Measurements from ENCODE around the gene EFCAB10.
A peak's percentile ranks its signal among the peaks of the same experiment; 100 is the strongest.
"Not testable (repeated sequence)": the region's sequence is repeated elsewhere in the genome, so short reads cannot be mapped to it uniquely, and the experiment has no call there.

EFCAB10 gene, protein sequence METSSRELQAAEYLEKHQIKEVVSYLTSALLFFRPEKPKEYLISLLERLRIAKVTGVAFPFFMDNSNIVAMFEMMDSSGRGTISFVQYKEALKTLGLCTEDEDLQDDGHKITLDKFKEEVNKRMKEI

DNA sequence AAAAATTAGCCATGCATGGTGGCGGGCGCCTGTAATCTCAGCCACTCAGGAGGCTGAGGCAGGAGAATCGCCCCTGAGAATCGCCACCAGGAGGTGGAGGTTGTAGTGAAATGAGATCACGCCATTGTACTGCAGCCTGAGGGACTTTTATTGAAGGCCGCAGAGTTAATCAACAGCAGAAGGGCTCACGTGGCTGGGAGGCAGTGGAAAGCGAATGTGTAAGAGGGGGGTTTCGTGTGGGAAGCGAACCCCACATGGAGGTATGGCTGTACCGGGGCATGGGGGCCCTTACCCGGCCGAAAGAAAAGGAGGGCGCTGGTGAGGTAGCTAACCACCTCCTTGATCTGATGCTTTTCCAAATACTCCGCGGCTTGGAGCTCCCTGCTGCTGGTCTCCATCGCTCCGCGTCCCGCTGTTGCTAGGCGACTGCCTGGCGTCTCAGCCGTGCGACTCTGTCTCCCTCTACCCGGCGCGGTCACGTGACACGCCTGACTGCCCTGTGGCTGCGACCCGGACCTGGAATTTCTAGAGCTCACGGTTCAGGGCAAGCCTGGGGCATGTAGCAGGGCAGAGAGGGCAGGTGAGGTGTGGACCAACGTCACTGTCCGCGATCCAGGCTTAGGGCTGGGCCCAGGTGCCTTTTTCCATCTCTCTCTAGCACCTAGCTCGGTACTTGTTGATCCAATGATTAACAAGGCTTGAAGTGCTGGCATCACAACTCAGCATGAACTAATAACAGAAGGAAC, at the start of gene EFCAB10:
TSS of gene EFCAB10 (minus strand) at position 428 of the 746 bp plus-strand sequence. CDS start at position 398, 30 bp downstream.
- DNase-seq = peak in 2 of 4 experiments; percentile 8 to 12

DNA sequence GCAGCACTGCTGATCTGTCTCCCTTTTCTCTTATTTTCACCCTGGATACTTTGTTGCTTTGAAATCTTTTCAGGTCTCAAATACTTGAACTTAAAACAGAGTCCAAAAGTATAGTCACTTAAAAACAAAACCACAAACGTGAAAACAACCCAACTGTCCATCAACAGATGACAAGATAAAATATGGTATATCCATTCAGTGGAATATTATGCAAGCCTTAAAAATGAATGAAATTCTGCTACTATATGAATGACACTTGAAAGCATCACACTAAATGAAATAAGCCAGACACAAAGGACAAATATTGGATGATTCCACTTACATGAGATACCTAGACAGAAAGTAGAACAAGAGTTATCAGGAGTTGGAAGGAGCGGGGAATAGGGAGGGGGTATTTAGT, 44.7 kb upstream of the EFCAB10 start:
- no peak for DNase-seq

DNA sequence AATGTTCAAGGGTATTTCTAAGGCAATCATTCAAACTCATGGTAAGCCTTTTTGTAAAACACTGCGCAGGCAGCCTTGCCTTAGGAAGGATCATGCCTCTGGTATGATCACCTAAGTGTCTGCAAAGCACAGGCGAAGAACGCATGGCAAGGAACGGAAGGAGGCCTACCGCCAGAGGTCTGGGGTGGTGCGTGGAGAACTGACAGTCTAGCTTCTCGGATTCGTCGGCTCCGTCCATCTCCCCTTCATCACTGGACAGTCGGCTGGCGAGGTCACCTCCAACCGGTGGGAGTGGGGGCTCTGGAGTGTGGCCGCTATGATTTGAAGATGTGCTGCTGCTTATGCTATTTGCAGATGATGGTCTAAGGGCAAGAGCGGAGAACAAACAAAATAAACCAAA, 42.6 kb upstream of the EFCAB10 start:
- no peak for DNase-seq

DNA sequence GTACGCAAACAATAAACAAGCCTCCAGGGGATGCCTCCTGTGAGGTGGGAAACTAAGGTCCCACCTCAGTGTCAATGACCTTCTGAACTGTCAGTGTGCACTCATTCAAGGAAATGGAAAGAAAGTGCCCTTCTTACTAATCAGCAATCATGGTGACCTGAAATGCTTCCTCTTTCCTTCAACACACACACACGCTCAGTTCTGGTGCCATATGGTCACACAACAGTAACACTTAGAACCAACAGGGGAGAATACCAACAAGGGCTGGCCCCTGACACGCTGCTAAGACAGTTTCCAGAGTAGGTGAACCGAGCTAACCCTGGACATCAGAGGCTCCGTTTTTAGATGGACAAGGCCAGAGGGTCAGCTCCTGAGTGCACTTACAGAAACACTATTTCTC, 42.1 kb upstream of the EFCAB10 start:
- DNase-seq = no peak

DNA sequence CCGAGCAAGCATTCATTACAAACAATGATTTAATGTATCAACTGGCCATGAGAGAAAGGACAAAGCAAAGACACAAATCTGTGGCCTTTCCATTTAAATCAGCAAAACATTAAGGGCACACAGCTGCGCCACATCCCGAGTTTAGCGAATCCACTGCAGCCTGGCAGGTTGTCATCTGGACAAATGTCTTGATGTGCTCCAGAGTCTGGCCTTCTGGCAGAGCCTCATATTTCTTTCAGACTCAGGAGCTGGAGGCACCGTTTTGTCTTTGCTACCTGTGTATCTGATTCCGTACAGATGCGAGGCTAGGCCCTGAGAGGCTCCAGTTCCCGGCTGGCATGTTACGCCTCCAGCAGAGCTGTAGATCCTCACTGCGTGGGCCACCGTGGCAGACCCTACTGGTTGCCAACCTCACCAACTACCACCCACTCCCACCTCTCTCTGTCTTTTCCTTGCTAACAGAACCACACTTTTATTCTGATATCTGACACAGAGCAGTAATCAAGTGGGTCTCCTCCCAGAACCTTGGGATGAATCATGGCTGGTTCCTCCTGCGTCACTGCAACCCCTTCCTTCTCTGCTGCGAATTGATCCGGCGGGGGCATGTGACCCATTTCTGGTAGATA, 40.9 kb upstream of the EFCAB10 start:
- no peak for DNase-seq

DNA sequence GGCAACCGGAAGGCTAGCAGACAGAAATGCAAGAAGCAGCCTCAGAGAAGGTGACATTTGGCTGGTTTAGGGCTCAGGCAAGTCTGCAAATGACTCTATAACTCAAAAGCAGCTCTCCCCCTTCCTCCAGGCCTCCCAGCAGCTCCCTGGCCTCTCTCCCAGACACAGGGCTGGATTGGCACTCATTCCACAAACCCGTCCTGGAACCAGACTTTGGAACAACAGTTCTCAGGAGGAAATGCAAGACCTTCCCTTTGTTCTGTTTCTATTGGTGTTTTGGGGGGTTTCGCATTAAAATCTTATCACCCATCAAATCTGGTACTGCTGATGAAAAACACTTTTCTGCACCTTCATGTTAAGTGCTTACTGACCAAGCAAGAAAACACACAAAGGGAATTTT, 40.3 kb upstream of the EFCAB10 start:
- no peak for DNase-seq

DNA sequence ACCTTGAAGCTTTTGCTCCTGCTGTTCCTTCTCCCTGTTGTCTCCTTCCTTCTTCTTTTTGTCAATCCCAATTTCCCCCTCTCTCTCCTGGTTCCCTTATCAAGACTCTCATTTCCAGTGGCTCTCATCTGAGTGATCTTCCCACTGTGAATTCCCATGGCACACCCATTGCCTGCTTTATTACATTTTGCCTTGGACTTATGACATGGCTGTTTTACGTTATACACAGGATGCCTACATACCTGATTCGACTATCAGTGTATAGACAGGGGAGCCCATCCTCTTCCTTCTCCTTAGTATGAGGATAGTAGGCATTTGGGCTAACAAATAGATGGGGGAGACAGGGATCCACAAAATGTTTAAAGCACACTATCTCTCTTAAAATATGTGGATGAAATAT, 39.9 kb upstream of the EFCAB10 start:
- DNase-seq = no peak

DNA sequence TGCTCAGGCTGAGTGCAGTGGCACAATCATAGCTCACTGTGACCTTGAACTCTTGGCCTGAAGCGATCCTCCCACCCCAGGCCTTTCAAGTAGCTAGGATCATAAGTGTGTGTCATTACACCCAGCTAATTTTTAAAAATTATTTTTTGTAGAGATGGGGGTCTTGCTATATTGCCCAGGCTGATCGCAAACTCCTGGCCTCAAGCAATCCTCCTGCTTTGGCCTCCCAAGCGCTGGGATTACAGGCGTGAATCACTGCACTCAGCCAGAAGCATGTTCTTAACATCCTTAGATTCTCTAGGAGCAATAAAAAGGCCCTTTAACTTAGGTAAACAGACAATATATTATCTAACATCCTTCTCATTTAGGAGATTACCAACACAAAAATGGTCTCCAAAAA, 38.3 kb upstream of the EFCAB10 start:
- no peak for DNase-seq

DNA sequence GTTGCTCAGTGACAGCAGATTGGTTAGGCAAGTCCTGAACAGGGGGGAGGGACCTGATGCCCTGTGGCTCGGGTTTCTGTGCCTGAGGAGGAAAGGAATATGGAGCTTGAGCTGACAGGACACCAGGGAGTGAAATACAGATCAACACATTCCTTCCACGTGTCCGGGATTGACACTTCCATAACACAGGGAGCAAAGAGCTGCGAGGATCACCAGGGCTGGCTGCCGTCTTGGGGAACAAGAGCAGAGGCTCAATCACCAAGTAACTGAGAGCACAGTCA, 36.7 kb upstream of the EFCAB10 start:
- no peak for DNase-seq

DNA sequence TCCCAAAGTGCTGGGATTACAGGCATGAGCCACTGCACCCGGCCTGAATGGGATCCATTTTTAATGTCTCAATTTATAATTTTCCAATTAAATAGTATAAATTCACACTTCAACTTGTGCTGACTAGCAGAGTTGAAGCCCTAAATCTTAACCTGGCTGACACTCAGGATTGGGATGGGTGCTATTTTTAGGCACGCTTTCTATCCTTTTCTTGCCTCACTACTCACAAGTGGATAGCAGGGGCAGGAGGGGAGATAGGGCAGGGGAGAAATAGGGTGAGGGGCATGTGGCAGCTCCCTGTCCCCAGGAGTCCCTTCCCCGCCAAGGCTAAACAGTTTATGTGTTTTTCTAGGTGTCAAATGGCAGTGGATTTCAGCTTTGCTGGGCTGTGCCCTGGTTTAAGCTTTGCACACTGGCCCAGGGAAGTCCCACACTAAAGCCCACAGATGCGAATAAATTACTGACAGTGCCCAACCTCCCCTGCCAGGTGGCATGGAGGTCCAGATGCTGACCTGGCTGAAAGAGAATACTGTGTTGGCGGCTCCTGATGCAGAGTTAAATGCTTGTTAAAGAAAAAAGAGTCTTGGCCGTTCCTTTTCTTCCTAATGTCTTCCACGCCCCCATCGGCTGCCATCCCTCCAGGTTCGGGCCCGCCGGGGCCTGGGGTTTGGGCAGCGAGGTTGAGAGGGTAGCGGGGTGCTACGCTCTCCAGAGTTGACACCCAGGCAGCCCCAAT, 36.2 kb upstream of the EFCAB10 start:
- no peak for DNase-seq

DNA sequence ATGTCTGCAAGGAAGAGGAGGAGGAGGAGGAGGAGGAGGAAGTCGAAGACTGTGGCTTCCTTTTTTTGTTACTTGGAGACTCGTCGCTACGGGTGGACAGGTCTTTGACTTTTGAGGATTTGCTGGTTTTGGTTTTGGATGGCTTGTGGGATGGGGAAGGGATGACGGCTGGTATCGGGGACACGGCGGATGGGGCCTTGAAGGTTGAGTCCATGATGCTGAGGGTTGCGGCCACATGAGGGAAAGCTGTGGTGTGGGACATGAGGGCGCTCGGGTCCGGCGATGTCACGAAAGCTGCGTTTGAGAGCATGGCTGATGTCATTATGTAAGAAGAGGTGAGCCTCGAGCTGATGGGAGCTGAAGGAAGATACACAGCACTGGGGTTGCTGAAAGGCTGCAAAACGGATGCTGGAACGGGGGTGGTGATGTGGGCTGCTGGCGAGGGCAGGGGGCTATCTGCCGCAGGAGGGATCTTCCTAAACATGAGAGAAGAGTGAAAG, 33.1 kb upstream of the EFCAB10 start:
- no peak for DNase-seq

DNA sequence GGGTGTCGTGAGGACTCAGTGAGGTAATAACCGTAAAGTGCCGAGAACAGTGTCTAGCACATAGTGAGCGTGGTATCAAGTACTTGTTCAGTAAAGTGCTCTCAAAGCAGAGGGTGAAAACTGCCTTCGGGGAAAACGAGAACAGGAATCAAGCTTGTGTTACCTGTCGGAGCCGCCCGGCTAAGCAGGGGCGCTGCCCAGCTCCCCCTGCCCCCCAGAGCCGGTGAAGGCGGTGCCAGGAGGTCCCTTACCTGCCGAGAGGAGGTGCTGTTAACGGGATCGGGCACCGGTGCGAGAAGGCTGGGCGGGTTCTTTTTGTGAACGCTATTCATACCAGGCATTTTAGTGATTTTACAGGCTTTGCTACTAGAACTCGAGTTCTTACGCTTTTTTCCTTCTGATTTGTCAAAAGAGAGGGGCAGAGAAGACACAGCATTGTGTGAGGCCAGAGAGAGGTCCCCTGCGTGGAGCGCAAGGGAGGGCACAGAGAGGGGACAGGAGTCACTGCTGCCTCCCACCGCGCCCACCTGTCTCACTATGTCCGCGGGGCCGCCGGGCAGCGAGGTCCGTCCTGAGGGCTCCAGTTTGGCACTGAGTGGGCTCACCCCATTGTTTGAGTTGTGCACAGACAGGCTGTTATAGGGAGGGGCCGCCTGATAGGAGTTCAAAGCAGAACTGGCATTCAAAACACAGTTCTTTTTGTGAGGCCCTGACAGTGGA, 32.5 kb upstream of the EFCAB10 start:
- DNase-seq = no peak

DNA sequence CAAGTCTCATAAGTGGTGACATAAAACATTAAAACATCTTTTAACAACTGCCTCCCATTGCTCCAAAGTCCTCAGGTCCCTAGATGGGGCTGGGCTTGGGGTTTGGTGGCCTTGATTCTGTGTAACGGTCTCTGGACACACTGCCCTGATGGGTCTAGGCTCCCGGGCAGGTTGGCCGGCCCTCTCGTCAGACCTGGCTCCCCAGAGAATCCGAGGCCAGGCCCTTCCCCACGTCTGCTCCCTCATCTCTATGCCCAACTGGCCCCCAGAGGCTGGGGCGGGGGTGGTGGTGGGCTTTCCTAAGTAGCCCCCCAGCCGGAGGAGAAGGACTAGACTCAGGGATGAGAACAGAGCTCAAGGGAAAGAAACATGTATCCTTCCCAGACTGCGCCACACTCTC, 31.5 kb upstream of the EFCAB10 start:
- no peak for DNase-seq

DNA sequence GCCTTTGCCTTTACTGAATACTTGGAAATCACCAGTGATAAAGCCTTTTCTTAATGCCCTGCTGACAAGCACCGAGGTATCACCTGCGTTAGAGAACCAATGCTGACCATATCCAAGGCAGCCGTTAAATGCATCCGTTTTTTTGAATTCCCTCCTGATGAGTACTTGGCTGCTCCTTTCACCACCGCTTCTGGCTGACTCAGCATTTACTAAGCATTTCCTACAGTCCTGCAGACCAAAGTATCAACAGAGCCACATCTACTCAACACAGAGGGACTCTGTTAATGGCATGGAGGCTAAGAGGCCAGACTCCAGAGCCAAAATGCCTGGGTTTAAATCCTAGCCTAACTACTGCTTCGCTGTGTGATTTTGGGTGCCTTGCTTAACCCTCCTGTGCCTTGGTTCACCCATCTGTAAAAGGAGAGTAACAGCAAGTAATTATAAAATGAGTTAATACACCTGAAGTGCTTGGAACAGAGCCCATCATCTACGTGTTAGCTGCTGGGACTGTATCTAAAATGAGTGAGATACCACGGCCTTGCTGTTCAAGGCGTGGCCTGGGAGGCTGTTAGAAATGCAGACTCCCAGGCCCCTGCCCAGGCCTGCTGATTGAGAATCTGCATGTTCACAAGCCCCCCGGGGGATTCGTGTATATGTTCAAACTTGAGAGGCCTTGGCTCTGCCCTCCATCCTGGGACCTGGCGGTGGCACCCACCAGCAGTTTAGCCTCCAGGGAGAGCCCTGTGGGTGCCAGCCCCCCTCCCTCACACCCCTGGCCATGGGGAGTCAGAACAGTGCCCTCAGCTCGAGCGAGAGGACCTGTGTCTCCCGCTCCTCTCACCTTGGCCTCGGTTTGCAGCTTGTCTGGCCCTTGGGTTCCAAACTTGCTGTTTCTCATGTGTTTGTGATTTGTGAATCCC, 30.8 kb upstream of the EFCAB10 start:
- DNase-seq = no peak

DNA sequence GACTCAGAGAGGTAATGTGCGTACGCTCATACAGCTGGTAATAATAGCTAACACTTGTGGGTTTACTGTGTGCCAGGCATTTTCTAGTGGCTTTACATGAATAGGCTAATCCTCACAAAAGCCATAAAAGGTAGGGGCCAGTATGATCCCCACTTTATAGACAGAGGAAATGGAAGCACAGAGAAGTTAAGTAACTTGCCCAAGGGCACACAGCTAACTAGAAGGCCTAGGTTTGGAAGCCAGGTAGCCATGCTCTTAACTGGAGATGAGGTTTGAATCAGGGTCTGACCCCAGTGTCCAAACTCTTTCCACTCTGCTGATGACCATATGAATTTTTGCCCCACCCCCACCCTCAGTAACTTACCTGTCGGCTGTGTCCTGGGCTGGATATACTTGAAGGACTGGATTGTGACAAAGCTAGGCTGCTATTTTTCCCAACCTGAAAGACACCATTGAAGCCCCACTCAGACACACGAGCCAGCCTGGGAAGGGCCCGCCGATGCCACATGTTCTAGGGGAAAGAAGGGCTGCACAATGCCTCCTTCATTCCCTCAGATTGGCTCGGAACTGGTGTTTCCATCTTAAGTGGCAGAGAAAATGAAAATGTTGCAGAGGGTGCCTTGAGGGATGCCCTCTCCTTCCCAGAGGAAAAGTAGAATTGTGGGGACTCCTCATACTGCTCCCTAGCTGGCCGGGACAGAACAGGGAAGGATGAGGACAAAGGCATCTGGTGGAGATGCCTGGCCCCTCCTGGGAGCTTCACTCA, 29.1 kb upstream of the EFCAB10 start:
- no peak for DNase-seq

DNA sequence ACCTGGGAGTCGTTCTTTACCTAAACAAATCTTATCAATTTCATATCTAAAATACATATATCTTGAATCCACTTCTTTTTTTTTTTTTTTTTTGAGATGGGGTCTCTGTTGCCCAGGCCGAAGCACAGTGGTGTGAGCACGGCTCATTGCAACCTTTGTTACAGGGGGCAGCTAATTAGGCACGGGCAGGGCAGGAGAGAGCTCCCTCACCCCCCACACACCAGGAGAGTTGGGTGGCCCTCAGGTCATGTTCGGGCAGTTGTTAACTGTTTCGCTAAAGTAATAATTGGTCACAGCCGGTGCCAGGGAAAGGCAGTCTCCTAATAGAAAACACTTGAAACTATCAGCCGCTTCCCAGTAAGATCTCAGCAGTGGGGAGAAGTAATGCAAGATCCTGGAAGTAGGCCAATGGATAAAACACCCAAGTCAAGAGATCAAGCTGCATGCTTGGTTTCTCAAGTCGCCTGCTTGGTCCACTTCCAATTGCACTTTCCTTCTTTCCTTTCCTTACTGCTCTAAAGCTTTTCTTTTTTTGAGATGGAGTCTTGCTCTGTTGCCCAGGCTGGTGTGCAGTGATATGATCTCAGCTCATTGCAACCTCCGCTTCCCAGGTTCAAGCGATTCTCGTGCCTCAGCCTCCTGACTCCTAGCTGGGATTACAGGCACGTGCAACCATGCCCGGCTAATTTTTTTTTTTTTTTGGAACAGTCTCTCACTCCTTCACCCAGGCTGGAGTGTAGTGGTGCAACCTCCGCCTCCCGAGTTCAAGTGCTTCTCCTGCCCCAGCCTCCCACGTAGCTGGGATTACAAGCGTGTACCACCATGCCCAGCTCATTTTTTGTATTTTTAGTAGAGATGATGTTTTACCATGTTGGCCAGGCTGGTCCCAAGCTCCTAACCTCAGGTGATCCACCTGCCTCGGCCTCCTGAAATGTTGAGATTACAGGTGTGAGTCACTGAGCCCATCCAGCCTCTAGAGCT, 21.3 kb upstream of the EFCAB10 start:
- no peak for DNase-seq

DNA sequence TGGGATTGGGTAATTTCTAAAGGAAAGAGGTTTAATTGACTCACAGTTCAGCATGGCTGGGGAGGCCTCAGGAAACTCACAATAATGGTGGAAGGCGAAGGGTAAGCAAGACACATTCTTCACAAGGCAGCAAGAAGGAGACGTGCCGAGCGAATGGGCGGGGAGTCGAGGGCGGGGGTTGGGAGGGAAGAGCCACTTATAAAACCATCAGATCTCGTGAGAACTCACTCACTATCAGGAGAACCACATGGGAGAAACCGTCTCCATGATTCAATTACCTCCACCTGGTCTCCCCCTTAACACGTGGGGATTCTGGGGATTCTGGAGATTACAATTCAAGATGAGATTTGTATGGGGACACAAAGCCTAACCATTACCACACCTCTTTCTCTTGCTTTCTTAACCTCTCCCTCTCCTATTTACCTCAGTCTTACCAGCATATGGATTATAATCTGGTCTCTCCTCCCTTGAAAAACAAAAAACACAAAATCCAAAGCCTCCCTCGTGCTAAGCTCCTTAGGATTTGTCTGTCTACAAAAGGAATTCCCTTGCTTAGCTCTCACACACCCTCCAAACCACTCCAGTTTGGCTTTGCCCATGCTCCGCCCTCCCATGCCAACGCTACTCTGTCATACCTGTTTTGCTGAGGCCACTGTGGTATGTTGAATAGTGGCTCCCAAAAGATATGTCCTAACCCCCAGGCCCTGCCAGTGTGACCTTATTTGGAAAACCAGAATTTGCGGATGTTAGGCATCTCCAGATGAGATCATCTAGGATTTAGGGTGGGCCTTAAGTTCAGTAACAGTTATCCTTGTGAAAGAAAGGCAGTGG, 19.6 kb upstream of the EFCAB10 start:
- DNase-seq = no peak

DNA sequence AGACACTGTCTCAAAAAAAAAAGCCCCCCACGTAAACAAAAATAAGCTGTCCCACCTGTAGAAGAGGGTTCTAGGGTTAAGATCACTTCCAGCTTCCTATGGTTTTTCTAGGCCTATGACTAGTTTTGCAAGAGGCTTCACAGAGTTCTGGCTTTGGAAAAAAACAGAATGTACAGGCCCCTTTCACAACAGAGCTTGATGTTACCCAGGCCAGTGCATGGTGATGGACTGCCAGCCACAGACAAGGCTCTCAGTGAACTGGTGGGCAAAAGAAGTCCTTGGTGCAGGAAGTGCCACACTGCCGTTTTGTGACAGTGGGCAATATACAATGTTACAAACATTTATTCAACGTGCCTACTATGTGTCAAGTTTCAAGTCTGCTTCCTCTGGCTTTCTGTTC, 18.3 kb upstream of the EFCAB10 start:
- DNase-seq = no peak

DNA sequence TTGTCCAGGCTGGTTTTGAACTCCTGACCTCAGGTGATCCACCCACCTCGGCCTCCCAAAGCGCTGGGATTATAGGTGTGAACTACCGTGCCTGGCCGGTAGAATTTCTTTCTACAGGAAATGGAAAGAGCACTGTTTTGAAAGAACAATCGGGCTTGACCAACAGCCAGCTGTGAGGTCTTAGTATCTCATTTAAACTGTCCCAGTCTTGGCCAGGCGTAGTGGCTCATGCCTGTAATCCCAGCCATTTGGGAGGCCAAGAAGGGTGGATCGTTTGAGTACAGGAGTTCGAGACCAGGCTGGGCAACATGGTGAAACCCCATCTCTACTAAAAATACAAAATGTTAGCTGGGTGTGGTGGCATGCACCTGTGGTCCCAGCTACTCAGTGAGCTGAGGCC, 17.8 kb upstream of the EFCAB10 start:
- not testable (repeated sequence) for DNase-seq

Data from activated CD4-positive, CD25-positive, alpha-beta regulatory T cell (primary cell).